ENCODE measurements around the gene ZNF385D. TPM values are rescaled to one million over a fixed set of nuclear protein-coding genes. Genes with fewer than 3 reads are reported as not detected.

The ZNF385D gene
- polyA plus RNA-seq, 4 donors = 9.1 to 17.9 (median 13.0) TPM

DNA sequence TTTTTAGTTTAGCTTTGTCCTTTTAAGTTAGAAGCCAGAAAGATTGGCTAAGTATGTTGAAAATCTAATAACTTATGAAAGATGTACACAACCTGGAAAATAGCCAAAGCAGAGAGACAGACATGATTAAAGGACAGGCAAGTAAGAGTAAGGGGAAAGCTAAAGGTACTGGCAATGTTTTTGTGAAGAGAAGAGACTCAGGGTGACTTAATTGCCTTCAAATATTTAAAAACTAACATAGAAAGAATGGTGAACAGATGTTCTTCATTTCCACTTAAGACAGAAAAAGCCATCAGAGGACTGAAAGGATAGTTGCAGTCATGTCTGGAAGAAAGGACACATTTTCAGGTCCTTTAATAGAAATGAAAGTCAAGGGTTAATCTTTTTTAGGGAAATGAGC is 68.8 kb downstream of the ZNF385D start:
- no peak for DNase-seq (ENCODE audit: low read depth in 4 of 4, low spot score in 2 of 4)

GRCh38 chr3:21673393-21673792 is 77.6 kb downstream of the ZNF385D start:
- DNase-seq (ENCODE audit: low read depth in 4 of 4, low spot score in 2 of 4) = no peak

- DNase-seq (ENCODE audit: low read depth in 4 of 4, low spot score in 2 of 4) = no peak
Measured at GRCh38 chr3:21672303-21672702, 78.7 kb downstream of the ZNF385D start.

DNA sequence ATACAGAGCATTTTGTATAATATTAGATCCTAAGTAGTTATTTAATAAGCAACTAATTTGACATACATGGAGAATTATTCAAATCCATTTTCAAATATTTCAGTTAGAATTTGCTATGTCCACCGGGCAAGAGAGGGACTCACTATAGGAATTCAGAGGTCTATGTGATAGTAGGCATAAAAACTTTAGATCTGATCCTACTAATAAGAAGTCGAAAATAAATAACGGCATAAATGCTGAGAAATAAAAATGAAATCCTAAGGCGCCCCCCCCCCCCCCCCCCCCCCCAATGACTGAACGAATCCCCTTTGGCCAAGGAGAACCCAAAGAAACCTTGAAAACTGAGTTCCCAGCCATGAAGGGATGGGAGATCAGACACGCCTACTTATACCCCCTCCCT is 80.6 kb downstream of the ZNF385D start:
- DNase-seq (ENCODE audit: low read depth in 4 of 4, low spot score in 2 of 4) = no peak

GRCh38 chr3:21668012-21668411 is 83.0 kb downstream of the ZNF385D start:
- no peak for DNase-seq (ENCODE audit: low read depth in 4 of 4, low spot score in 2 of 4)

GRCh38 chr3:21665444-21666100 is 85.4 kb downstream of the ZNF385D start:
- no peak for DNase-seq (ENCODE audit: low read depth in 4 of 4, low spot score in 2 of 4)

- no peak for DNase-seq (ENCODE audit: low read depth in 4 of 4, low spot score in 2 of 4)
Measured at GRCh38 chr3:21664996-21665395, 86.0 kb downstream of the ZNF385D start.

DNA sequence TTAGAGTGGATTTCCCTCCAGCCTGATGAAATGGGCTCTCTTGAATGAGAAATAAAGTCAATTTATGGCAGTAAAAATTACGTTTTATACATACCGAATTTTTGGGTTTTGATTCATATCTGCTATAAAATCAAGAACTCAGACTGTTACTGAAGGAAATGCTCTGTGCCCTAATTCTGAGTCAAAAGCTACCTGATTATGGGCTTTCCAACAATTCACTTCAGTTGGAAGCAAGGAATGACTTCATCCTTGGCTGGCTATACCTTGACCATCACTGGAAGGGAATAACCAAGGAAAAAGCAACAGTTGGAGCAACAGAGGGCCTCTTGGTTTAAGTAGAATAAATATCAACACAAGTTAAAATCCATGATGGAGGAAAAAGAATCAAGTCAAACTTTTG is 88.6 kb downstream of the ZNF385D start:
- DNase-seq (ENCODE audit: low read depth in 4 of 4, low spot score in 2 of 4) = no peak

DNA sequence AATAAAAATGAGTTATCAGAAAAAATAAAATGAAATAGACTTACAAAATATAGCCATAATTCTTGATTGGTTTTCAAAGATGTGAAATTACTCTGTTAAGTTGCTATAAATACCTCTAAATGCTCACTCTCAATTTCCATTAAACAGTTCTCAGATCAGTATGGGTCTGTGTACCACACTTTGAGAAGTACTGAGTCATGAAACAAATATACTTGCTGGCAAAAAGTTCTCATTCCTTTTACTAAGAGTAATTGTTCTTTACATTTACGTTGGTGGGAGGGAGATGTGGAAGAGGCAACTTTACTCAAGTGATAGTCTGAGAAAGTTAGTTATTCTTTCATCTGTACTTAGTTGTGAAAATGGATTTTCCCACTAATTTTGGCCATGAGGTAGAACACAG is 96.3 kb downstream of the ZNF385D start:
- no peak for DNase-seq (ENCODE audit: low read depth in 4 of 4, low spot score in 2 of 4)

DNA sequence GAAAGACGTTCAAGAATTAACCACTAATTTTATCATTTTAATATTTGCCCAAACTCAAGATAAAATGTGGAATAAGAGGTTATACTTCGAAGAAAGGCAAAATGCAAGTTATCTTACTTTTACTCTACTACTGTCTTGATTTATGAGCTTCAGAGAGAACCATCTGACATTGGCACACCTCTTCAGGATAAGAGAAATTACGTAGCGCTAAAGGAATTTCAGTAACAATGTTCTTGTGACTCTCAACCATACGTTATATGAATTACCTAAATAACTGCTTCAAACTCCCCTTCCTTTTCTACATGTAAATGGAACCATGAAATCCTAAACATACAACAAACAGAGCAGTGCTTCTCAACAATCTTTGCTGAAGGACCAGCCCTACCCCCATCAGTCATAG is 96.8 kb downstream of the ZNF385D start:
- no peak for DNase-seq (ENCODE audit: low read depth in 4 of 4, low spot score in 2 of 4)

DNA sequence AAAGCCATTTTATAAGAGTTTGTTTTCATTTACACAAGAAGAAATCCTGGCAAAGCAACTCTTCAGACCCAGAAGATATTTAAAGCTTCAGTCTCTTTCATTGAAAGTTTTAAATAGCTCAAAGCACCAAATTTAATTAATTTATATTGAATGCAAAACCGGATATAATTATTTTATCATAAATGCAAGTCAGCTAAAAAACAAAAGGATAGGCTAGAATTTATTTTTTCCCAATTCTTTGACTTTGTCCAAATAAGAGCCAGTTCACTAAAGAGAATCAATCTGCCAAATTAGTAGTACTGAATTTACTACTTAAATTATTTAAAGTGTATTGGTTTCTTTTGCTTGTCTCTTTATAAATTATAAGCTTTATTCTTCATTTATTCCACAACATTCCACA is 101.5 kb downstream of the ZNF385D start:
- DNase-seq (ENCODE audit: low read depth in 4 of 4, low spot score in 2 of 4) = no peak

GRCh38 chr3:21647961-21648360 is 103.0 kb downstream of the ZNF385D start:
- no peak for DNase-seq (ENCODE audit: low read depth in 4 of 4, low spot score in 2 of 4)

- no peak for DNase-seq (ENCODE audit: low read depth in 4 of 4, low spot score in 2 of 4)
Measured at GRCh38 chr3:21645121-21645897, 105.7 kb downstream of the ZNF385D start.

DNA sequence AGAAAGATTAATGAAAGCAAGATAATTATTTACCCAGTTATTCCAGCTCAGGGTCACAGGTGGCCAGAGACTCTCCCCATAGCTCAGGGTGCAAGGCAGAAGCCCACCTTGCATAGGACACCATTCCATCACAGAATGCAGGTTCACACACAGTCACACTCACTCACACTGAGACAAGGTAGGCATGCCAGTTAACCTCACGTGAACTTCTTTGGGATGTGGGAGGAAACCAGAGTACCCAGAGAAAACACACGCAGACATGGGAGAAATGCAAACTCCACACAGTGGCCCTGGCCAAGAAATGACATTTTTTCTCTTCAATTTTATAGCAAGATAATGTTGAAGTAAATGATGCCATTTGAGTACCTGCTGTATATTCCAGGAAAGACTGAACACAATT is 106.7 kb downstream of the ZNF385D start:
- DNase-seq (ENCODE audit: low read depth in 4 of 4, low spot score in 2 of 4) = no peak

DNA sequence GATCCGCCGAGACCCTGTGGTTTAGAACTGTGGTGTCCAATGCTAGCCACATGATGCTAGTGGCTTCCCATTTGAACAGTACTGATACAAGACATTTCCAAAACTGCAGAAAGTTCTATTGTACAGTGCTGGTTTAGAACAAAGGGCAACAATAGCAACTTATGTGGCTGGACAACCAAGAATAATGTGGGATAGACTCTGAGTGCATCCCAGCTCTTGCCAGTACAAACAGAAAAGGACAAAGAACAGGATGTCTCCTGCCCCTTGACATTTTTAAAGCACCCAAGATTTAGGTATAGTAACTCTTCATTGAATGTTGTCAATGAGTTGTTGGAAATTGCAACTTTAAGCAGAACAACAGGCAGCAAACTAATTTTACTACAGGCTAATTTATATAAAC is 107.3 kb downstream of the ZNF385D start:
- DNase-seq (ENCODE audit: low read depth in 4 of 4, low spot score in 2 of 4) = no peak

DNA sequence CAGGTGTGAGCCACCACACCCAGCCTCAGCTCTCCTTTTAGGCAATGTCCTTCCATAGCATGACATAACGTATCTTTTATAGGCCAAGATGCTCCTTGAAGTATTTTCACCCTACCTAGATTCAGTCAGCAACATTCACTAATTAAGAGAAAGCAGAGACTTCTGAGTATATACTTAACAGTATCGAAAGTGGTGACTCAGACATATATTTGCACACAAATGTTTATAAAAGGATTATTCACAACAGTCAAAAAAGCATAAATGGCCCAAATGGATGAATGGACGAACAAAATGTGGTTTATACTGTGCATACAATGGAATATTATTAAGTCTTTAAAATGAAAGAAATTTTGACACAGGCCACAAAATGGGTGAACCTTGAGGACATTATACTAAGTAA is 108.6 kb downstream of the ZNF385D start:
- DNase-seq (ENCODE audit: low read depth in 4 of 4, low spot score in 2 of 4) = no peak

GRCh38 chr3:21641959-21642358 is 109.1 kb downstream of the ZNF385D start:
- DNase-seq (ENCODE audit: low read depth in 4 of 4, low spot score in 2 of 4) = no peak

GRCh38 chr3:21638488-21638887 is 112.5 kb downstream of the ZNF385D start:
- no peak for DNase-seq (ENCODE audit: low read depth in 4 of 4, low spot score in 2 of 4)

DNA sequence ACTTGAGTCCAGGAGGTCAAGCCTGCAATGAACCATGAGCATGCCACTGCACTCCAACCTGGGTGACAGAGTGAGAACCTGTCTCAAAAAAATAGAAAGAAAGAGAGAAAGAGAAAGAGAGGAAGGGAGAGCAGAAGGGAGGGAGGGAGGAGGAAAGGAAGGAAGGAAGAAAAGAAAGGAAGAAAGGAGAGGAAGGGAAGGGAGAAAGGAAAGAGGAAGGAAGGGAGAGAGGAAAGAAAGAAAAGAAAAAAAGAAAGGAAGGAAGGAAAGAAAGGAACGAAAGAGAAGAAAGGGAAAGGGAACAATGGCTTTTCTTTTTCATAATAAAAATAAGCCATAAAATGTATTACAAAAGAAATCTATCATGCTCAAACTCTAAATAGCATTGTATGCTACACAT is 116.9 kb downstream of the ZNF385D start:
- DNase-seq (ENCODE audit: low read depth in 4 of 4, low spot score in 2 of 4) = no peak

DNA sequence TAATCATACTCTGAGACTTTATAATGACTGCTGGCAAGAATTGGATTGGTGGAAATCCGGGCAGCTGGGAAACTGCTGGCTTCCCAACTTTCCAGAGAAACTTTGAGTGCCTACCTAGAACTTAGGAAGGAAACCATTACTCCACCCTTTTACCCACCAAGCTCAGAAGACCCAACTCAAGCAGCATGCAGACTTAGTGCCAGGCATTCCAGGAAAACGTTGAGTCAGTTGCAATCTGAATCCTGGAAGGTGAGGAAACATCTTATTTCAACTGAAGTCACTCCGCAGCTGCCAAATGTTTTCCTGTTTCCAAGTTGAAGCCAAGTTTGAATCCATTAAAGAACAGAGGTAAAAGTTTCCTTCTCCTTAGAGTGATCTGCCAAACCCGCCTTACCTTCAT is 126.5 kb downstream of the ZNF385D start:
- no peak for DNase-seq (ENCODE audit: low read depth in 4 of 4, low spot score in 2 of 4)

- DNase-seq (ENCODE audit: low read depth in 4 of 4, low spot score in 2 of 4) = peak in 3 of 4 donors; percentile 23 to 49 (median 29)
Measured at GRCh38 chr3:21621181-21621651, 129.8 kb downstream of the ZNF385D start.

DNA sequence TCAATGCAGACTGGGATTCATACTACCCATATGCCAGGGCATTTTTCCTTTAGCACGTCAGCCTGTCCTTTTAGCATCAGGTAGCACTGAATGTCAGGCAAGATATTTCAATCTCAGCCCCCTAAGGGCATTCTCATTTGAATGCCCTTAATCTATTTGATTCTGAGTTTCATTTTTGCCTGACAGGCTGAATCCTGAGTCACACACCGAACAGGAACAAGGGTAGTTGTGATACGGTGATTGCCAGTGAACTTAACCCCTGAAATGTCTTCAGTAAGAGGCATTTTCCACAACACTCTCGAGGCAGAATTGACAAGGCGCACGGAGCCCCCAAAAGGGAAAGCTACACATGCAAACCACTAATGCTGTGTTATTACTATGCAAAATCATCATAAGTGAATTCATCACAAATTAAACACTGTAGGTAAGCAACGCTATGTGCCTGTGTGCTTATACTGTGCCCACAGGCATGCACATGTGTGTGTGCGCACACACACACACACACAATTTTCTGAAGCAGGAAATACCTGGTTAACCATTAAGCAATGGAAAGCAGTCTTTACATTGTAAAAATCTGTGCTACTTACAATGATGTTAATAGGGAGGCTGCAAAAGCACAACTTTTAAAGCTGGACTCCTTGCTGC is 130.4 kb downstream of the ZNF385D start:
- peak in 1 of 4 donors; percentile 14 for DNase-seq (ENCODE audit: low read depth in 4 of 4, low spot score in 2 of 4)

Measured in left renal cortex interstitium (tissue), 4 donors.